Measurements from ENCODE around the gene PI4KB. TPM values are rescaled to one million over a fixed set of nuclear protein-coding genes. Genes with fewer than 3 reads are reported as not detected.

The PI4KB gene
- total and polyA plus RNA-seq, 9 of the 15 experiments (the other 6 are each of a cell fraction or from before 2014, with no cell fraction given): 3.1 to 65.4 (median 45.1) TPM

DNA sequence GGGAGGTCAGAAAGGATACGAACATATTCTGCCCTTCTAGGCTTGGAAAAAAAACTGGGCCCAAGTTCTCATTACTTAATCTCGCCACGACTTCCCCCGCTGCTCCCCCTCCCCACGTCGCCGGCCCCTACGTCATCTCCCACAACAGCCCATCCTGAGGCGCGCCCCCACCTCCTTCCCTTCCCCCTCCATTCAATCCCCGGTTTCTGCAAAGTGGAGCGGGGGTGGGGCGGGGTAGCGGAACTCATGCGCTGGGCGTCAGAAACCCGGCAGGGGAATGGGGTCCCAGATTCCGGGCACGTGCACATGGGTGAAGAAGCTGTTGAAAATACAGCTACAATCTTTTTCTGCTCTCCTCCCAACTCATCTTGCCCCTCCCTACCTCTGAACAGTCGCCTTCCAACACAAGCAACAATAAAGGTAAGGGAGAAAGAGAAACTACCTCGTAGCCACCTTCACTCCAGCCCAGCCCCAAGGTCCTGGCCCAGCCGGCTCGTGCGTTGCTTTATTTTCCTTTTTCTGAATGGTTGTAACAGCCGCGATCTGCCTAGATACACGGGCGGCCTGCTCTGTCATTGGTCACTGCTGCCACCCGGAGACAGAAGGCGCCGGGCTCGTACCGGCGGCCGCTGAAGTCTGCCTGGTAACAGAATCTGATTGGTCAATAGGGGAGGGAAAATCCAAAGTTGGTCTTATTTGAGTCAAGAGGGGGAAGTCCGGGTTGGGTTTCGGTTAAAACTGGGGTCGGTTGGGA lies 19.7 kb upstream of the PI4KB start, which contains the start of gene RFX5 (continued):
- TF ChIP-seq ASH1L (IDR thresholded peaks at IDR 0.05; ENCODE audit: borderline replicate concordance, low read depth, partially characterized antibody) (peak; percentile 64), NFIX (CRISPR knock-in tag; IDR thresholded peaks at IDR 0.05; ENCODE audit: low read depth) (no peak), NEUROD1 (IDR thresholded peaks at IDR 0.05; ENCODE audit: borderline replicate concordance, low read depth, low read length, partially characterized antibody) (peak; percentile 19), JUN (IDR thresholded peaks at IDR 0.05; ENCODE audit: borderline replicate concordance, low read depth, low read length) (no peak), JUN (CRISPR knock-in tag; IDR thresholded peaks at IDR 0.05; ENCODE audit: borderline replicate concordance) (peak; percentile 19; the same call in 1 of the 2 replicates), ARID1B (IDR thresholded peaks at IDR 0.05) (peak; percentile 61), MTA3 (IDR thresholded peaks at IDR 0.05; ENCODE audit: borderline replicate concordance) (peak; percentile 35; the same call in 1 of the 2 replicates), EP300 (IDR thresholded peaks at IDR 0.05; ENCODE audit: low read length) (peak; percentile 5), BRD4 (IDR thresholded peaks at IDR 0.05) (peak; percentile 41; the same call in 1 of the 2 replicates)
- TF ChIP-seq, protein P1, sequence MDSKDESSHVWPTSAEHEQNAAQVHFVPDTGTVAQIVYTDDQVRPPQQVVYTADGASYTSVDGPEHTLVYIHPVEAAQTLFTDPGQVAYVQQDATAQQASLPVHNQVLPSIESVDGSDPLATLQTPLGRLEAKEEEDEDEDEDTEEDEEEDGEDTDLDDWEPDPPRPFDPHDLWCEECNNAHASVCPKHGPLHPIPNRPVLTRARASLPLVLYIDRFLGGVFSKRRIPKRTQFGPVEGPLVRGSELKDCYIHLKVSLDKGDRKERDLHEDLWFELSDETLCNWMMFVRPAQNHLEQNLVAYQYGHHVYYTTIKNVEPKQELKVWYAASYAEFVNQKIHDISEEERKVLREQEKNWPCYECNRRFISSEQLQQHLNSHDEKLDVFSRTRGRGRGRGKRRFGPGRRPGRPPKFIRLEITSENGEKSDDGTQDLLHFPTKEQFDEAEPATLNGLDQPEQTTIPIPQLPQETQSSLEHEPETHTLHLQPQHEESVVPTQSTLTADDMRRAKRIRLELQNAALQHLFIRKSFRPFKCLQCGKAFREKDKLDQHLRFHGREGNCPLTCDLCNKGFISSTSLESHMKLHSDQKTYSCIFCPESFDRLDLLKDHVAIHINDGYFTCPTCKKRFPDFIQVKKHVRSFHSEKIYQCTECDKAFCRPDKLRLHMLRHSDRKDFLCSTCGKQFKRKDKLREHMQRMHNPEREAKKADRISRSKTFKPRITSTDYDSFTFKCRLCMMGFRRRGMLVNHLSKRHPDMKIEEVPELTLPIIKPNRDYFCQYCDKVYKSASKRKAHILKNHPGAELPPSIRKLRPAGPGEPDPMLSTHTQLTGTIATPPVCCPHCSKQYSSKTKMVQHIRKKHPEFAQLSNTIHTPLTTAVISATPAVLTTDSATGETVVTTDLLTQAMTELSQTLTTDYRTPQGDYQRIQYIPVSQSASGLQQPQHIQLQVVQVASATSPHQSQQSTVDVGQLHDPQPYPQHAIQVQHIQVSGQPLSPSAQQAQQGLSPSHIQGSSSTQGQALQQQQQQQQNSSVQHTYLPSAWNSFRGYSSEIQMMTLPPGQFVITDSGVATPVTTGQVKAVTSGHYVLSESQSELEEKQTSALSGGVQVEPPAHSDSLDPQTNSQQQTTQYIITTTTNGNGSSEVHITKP (IDR thresholded peaks at IDR 0.05; ENCODE audit: partially characterized antibody): peak; percentile 96
- TF ChIP-seq, protein P2, sequence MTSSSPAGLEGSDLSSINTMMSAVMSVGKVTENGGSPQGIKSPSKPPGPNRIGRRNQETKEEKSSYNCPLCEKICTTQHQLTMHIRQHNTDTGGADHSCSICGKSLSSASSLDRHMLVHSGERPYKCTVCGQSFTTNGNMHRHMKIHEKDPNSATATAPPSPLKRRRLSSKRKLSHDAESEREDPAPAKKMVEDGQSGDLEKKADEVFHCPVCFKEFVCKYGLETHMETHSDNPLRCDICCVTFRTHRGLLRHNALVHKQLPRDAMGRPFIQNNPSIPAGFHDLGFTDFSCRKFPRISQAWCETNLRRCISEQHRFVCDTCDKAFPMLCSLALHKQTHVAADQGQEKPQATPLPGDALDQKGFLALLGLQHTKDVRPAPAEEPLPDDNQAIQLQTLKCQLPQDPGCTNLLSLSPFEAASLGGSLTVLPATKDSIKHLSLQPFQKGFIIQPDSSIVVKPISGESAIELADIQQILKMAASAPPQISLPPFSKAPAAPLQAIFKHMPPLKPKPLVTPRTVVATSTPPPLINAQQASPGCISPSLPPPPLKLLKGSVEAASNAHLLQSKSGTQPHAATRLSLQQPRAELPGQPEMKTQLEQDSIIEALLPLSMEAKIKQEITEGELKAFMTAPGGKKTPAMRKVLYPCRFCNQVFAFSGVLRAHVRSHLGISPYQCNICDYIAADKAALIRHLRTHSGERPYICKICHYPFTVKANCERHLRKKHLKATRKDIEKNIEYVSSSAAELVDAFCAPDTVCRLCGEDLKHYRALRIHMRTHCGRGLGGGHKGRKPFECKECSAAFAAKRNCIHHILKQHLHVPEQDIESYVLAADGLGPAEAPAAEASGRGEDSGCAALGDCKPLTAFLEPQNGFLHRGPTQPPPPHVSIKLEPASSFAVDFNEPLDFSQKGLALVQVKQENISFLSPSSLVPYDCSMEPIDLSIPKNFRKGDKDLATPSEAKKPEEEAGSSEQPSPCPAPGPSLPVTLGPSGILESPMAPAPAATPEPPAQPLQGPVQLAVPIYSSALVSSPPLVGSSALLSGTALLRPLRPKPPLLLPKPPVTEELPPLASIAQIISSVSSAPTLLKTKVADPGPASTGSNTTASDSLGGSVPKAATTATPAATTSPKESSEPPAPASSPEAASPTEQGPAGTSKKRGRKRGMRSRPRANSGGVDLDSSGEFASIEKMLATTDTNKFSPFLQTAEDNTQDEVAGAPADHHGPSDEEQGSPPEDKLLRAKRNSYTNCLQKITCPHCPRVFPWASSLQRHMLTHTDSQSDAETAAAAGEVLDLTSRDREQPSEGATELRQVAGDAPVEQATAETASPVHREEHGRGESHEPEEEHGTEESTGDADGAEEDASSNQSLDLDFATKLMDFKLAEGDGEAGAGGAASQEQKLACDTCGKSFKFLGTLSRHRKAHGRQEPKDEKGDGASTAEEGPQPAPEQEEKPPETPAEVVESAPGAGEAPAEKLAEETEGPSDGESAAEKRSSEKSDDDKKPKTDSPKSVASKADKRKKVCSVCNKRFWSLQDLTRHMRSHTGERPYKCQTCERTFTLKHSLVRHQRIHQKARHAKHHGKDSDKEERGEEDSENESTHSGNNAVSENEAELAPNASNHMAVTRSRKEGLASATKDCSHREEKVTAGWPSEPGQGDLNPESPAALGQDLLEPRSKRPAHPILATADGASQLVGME (CRISPR knock-in tag; IDR thresholded peaks at IDR 0.05): no peak
- TF ChIP-seq, protein P3, sequence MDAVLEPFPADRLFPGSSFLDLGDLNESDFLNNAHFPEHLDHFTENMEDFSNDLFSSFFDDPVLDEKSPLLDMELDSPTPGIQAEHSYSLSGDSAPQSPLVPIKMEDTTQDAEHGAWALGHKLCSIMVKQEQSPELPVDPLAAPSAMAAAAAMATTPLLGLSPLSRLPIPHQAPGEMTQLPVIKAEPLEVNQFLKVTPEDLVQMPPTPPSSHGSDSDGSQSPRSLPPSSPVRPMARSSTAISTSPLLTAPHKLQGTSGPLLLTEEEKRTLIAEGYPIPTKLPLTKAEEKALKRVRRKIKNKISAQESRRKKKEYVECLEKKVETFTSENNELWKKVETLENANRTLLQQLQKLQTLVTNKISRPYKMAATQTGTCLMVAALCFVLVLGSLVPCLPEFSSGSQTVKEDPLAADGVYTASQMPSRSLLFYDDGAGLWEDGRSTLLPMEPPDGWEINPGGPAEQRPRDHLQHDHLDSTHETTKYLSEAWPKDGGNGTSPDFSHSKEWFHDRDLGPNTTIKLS (IDR thresholded peaks at IDR 0.05; ENCODE audit: borderline replicate concordance, low read depth): peak; percentile 53; the same call in 1 of the 2 replicates
- TF ChIP-seq, protein P4, sequence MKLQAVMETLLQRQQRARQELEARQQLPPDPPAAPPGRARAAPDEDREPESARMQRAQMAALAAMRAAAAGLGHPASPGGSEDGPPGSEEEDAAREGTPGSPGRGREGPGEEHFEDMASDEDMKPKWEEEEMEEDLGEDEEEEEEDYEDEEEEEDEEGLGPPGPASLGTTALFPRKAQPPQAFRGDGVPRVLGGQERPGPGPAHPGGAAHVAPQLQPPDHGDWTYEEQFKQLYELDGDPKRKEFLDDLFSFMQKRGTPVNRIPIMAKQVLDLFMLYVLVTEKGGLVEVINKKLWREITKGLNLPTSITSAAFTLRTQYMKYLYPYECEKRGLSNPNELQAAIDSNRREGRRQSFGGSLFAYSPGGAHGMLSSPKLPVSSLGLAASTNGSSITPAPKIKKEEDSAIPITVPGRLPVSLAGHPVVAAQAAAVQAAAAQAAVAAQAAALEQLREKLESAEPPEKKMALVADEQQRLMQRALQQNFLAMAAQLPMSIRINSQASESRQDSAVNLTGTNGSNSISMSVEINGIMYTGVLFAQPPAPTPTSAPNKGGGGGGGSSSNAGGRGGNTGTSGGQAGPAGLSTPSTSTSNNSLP (IDR thresholded peaks at IDR 0.05; ENCODE audit: borderline replicate concordance, low read depth, low read length): no peak
